ENCODE results near the gene FBXO40.

- TF ChIP-seq CTCF (conservative IDR thresholded peaks at IDR 0.05) (no peak), EZH2 (IDR thresholded peaks at IDR 0.05; ENCODE audit: low read depth) (no peak)
These were observed 36.4 kb downstream of the FBXO40 start for GRCh38 chr3:121629601-121630000.
